ENCODE results near the gene KLHL40.
"Not testable (repeated sequence)": the region's sequence is repeated elsewhere in the genome, so short reads cannot be mapped to it uniquely, and the experiment has no call there.

KLHL40 gene

GRCh38 chr3:42705058-42705767 is 19.9 kb downstream of the KLHL40 start:
- DNase-seq = no peak

DNA sequence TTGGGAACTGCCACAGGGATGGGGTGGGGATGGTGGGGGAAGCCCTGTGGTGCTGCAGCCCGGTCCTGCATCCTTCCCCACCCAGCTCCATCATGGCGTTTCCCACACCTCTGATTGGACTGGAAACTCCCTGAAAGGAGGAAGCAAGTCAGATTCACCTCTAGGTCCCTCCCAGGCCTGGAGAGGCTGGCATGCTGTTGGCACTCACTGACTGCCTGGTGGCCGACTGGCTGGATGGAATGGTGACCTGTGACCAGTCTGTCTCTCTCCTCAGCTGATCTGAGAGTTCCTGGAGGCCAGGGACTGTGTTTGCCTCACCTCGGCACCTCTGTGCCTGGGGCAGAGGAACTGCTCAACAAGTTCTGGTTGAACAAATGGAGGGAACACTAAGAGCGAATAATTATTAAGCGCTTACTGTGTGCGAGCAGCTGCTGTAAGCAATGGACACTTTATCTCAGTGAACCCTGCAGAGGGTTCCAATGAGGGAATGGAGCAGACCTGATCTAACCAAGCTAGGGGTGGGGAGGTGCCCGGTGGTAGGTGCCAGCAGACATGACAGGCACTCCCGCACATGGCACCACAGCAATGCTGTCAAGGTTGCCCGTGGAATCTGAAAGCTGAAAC is 20.7 kb downstream of the KLHL40 start:
- no peak for DNase-seq

DNA sequence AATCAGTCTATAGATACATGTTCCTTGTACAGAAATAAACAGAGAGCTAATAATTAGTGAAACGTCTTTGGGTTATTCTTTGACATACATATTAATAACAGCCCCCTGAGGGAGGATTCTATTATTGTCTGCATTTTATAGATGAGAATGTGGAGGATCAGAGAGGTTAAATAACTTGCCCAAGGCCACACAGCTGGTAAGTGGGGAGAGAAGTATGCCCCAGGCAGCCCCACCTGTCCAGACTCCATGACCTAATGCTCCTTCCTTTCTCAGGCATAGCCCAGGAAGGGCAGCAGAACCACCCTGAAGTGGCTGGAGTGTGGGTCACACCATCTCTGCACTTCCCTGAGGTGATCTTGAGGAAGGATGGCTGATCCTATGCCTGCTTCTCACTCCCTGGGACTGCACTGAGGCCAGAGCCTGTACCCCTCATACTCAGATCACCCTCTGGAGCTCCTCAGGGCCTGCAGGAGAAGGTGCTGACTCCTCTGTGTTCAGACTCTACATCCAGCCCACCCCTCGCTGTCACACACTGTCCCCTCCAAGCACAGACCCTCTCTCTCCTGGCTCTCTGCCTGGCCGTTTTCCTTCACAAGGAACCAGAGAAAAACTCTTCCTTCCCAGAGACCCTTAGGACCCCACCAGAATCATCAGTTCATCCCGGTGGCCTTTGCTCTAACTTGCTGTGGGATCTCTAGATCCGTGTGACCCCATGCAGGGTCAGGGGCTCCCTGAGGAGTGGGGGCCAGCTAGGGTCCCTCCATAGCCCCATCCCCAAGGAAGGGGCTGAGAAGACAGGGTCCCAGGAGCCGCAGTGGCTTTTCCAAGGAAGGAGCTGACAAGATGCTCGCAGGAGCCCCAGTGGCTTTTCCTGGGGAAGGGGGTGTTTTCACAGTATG is 21.6 kb downstream of the KLHL40 start:
- no peak for DNase-seq

- DNase-seq = no peak
Observed at GRCh38 chr3:42707620-42708355, 22.5 kb downstream of the KLHL40 start.

DNA sequence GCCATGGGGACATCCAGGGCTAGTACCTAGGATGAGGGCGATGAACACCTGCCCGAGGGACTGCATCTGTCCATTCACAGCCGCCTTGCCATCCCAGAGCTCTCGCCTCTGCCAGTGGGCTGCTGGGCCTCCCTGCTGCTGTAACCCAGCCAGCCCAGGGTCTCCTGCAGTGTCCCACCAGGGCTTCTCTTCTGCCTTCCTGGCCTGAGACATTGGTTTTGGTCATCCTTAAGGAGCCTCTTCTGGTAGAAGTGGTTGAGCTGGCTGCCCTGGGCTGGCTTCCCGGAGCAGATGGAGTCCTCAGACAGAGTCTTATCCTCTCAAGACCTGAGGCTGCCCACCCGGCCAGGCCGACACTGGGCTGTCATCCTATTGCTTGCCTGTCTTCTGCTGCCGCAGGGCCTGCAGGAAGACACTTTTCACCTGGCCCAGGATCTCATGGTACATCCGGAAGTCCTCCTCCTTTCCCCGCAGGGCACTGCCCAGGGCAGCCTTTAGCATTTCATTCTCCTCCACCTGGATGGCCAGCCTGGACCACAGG is 23.3 kb downstream of the KLHL40 start:
- no peak for DNase-seq

DNA sequence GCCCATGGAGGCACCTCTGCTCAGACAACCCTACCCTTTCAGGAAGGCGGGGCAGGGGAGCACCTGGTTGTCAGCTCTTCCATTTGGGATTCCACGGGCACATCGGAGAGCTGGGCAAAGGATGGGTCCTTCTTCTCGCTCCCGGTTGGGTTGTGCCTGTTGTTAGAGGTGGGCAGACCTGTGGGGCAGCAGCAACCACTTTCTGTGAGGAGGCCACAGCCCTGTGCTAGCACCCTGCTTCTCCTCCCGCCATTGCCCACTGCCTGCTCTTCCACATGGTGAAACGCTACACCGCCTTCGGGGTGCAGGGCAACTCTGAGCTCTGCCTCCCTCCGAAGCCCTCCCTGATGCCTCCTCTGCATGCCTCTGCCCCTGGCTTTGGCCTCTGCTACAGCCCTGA is 24.3 kb downstream of the KLHL40 start:
- no peak for DNase-seq

- DNase-seq = no peak
Observed at GRCh38 chr3:42710323-42711021, 25.1 kb downstream of the KLHL40 start.

DNA sequence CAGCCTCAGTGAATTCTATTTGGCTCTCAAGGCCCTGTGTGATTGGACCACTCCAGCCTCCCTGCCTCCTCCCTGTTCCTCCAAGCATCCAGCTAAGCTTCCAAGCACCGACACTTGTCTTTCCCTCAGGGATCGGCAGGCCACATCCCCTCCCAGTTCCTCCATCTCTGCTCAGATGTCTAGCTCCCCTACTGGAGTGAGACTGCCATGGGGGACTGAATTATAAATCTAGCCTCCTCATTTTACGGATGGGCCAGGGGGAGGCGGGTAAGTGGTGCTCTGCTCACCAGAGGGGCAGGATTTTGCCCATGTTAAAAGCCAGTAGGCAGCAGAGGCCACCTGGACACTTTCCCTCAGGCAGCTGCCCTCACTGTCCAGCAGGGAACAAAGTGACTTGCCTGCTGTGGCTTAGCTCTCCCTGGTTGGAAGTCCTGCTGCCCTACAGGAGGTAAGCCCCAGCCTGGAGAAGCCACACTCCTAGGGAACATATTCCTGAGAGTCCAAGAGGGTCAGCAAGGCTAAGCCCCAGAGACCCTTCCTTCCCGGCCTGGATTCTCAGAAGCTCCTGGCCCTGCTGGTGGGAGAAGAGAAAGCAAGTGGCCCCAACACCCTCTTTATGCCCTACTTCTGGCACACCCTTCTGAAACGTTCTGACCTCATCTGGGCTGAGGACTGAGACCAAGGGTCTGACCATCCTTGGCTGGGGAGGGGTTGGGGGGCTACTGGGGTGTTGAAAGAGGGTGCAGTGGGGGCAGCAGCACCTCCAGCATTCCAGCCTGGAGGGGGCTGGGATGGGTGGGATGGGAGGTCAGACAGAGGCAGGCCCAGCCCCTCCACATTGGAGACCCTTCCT is 26.4 kb downstream of the KLHL40 start:
- DNase-seq = no peak

DNA sequence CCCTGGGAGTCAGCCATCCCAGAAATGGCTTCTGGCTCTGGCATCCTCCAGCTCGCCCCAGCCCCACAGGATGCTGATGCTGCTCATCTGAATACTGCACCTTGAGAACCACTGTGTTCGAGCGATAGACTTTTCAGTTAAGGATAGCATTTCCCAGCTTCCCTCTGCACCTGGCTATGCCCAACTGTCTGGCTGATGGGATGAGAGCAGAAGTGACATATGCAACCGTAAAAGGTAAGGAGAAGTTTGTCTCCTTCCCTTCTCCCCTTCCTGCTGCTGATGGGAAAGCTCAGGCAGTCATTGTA is 27.0 kb downstream of the KLHL40 start:
- DNase-seq = no peak

DNA sequence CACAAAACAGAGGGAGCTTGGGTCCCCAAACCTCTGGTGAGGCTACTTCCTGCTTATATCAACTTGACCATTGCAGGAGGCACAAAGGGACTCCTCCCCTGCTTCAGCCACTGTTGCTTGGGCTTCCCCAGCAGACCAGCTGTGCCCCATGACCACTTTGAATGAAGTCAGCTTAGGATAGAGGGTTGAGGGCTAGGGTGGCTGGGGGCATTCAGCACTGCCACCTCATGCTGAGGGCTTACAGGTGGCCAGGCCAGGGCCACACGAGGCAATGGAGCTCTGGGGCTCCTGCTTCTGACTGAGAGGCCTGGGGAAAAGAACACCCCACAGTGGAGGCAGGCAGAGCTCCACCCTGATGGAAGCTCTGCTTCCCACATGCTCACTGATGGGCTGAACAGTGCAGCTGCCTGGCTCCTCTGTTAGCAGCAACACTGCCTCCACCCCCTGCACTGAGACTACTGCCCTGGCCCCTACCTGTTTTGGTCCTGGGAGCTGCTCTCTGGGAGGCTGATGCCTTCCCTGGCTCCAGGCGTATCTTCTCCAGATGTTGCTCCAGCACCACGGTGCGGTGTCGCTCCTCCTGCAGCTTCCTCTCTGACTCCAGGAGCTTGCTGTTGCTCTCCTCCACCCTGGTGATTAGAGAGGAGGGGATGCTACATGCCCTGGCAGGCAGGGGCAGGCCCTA is 27.5 kb downstream of the KLHL40 start:
- DNase-seq = no peak

DNA sequence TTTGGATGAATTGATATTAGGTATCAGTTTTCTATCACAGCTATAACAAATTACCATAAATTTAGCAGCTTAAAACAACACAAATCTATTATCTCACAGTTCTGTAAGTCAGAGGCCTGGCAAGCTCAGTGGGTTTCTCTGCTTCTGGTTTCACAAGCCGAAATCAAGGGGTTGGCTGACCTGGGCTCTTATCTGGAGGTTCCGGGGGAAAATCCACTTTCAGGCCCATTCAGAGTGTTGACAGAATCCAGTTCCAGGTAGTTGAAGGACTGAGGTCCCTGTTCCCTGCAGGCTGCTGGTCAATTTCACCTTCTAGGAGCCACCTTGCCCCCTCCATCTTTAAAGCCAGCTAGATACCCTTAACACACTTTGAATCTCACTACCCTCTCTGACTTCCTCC is 28.4 kb downstream of the KLHL40 start:
- DNase-seq = no peak

- DNase-seq = no peak
Observed at GRCh38 chr3:42714171-42714852, 29.0 kb downstream of the KLHL40 start.

DNA sequence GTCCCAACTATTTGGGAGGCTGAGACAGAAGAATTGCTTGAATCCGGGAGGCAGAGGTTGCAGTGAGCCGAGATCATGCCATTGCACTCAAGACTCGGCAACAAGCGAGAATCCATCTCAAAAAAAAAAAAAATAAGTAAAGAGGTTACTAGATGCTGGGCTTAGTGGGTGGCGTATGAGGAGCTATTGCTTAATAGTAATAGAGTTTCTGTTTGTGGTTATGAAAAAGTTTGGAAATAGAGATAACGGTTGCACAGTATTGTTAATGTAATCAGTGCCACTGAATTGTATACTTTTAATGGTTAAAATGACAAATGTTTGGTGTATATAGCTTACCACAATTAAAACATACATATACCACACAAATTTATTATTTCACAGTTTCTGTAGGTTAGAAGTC is 32.0 kb downstream of the KLHL40 start:
- DNase-seq = no peak

- no peak for DNase-seq
Observed at GRCh38 chr3:42718338-42718737, 33.0 kb downstream of the KLHL40 start.

DNA sequence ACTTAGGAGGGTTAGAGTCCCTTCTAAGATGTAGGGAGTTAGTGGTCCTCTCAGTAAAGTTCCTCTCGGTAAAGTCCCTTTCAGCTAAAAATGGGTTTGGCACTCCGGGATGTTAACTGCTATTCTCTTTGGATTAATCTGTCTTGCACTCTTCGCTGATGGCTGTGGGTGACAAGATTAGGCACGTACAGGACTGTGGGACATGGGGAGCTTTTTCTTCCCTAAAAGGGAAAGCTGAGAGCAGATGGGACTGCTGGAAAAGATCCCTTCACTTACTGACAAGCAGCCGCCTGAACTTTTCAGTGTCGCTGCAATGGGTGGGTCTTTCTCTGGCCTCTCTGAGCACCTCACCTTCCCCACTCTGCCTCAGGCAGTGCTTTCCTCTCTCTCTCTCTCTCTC is 33.7 kb downstream of the KLHL40 start:
- DNase-seq = no peak

GRCh38 chr3:42720126-42720525 is 34.8 kb downstream of the KLHL40 start:
- DNase-seq = no peak

- DNase-seq = no peak
Observed at GRCh38 chr3:42721690-42722089, 36.4 kb downstream of the KLHL40 start.

- DNase-seq = not testable (repeated sequence)
Observed at GRCh38 chr3:42722442-42722841, 37.1 kb downstream of the KLHL40 start.

DNA sequence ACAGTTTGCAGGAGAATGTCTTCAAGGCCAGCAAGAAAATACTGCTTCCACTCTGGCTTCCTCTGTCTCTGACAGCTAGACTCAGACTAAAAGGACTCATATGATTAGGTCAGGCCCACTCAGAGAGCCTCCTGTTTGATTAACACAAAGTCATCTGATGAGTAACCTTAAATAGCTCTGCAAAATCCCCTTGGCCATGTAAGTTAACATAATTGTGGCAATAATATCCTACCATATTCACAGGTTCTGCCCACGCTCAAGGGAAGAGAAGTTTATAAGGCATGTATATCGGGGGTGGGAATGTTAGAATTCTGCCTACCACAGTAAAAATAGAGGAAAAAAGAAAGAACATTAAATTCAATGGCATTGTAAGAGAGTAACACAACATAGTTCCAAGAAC is 37.9 kb downstream of the KLHL40 start:
- DNase-seq = no peak

- DNase-seq = no peak
Observed at GRCh38 chr3:42725454-42725853, 40.1 kb downstream of the KLHL40 start.

Data from NCI-H748 treated with DMSO at 0.1 percent for 48 hours (cell line).